ENCODE data around the gene MYEF2.

Gene MYEF2

DNA sequence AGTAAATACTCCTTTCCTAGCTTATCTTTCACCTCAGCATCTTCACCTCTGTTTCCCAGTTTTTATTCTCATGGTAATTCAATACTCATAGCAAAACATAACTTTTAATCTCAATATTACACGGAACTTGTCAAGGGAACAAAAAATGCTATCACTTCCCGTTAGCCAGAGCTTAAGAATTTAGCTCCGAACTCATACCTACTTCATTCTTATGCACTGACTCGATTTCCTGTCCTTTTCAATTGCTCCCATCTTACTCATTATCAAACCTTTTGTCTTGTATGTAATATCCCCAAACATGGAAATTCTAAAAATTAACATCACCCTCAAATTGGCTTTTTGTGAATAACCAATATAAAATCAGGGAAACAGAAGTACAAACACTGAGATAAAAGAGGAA is 28.2 kb downstream of the MYEF2 start:
- H3K4me3 ChIP-seq (replicated peaks; ENCODE audit: low read depth, low read length), result no peak overlapping the region
- TF ChIP-seq, protein P1, sequence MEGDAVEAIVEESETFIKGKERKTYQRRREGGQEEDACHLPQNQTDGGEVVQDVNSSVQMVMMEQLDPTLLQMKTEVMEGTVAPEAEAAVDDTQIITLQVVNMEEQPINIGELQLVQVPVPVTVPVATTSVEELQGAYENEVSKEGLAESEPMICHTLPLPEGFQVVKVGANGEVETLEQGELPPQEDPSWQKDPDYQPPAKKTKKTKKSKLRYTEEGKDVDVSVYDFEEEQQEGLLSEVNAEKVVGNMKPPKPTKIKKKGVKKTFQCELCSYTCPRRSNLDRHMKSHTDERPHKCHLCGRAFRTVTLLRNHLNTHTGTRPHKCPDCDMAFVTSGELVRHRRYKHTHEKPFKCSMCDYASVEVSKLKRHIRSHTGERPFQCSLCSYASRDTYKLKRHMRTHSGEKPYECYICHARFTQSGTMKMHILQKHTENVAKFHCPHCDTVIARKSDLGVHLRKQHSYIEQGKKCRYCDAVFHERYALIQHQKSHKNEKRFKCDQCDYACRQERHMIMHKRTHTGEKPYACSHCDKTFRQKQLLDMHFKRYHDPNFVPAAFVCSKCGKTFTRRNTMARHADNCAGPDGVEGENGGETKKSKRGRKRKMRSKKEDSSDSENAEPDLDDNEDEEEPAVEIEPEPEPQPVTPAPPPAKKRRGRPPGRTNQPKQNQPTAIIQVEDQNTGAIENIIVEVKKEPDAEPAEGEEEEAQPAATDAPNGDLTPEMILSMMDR (IDR thresholded peaks at IDR 0.05; ENCODE audit: low read length, missing control alignments), result no peak
- peak; percentile 81 for DNase-seq (ENCODE audit: low read depth)

DNA sequence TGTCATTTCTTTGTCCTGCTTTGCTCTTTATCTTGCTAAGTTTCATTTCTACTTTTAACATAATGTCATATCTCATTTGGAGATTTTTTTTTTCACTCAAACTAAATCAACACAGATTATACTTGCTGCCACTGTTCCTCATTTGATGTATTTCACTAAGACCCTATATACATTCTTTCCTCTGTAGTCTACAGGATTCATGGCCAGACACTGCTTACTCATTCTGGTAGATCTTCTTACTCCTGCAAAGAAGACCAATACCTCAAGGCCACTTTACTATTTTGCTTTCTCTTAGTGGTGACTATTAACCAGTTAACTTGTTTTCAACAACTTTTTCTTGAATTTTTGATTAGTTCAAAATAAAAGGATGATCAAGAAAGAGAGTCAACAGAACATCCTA is 30.7 kb downstream of the MYEF2 start:
- TF ChIP-seq, protein P1 (IDR thresholded peaks at IDR 0.05; ENCODE audit: low read length, missing control alignments), result no peak
- DNase-seq (ENCODE audit: low read depth), result no peak
- no peak overlapping the region for H3K4me3 ChIP-seq (replicated peaks; ENCODE audit: low read depth, low read length)

DNA sequence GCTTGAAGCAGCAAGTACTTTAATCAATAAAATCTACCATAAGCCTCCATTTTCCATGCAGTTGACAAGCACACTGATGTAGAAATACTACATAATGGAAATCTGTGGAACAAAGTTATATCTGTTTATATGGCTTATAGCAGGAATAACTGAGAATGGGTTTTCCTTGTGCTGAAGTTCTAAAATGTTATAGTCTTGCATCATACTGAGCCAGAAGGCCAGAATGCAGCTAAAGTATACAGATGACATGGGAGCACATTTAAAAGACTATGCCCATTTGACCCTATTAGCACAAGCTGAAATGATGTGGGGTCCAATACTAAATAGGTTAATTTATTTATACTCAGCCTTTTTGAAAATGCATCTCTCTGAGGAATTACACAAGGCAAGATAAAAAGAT is 32.2 kb downstream of the MYEF2 start:
- TF ChIP-seq, protein P1 (IDR thresholded peaks at IDR 0.05; ENCODE audit: low read length, missing control alignments), result no peak
- DNase-seq (ENCODE audit: low read depth), result no peak
- H3K4me3 ChIP-seq (replicated peaks; ENCODE audit: low read depth, low read length), result no peak overlapping the region

- TF ChIP-seq, protein P1 (IDR thresholded peaks at IDR 0.05; ENCODE audit: low read length, missing control alignments), result no peak
- H3K4me3 ChIP-seq (replicated peaks; ENCODE audit: low read depth, low read length), result no peak overlapping the region
- DNase-seq (ENCODE audit: low read depth), result peak; percentile 4
Observed at GRCh38 chr15:48144889-48145288, 33.2 kb downstream of the MYEF2 start.

- TF ChIP-seq, protein P1 (IDR thresholded peaks at IDR 0.05; ENCODE audit: low read length, missing control alignments), result no peak
- H3K4me3 ChIP-seq (replicated peaks; ENCODE audit: low read depth, low read length), result no peak overlapping the region
- DNase-seq (ENCODE audit: low read depth), result no peak
Observed at GRCh38 chr15:48143856-48144255, 34.2 kb downstream of the MYEF2 start.

DNA sequence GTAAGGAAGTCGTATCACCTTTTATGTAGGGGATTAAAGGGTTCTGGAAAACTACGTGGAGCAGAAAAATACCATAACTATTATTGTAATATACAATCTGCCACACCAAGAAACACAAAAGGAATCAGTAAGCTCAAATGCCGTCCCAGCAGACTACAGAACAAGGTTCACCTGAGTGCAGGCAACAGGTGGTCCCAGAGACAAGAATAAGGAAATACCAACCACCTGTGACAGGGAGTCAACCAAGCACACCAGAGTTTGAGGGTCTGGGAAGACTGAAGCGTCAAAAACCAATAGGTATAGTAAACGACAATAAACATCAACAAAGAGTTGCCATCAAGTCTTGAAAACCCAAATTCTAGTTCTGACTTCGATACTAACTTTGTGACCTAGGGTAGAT is 45.2 kb downstream of the MYEF2 start:
- no peak for DNase-seq (ENCODE audit: low read depth)
- TF ChIP-seq, protein P1 (IDR thresholded peaks at IDR 0.05; ENCODE audit: low read length, missing control alignments), result no peak
- no peak overlapping the region for H3K4me3 ChIP-seq (replicated peaks; ENCODE audit: low read depth, low read length)

- TF ChIP-seq, protein P1 (IDR thresholded peaks at IDR 0.05; ENCODE audit: low read length, missing control alignments), result no peak
- DNase-seq (ENCODE audit: low read depth), result no peak
- H3K4me3 ChIP-seq (replicated peaks; ENCODE audit: low read depth, low read length), result no peak overlapping the region
Observed at GRCh38 chr15:48131324-48131723, 46.8 kb downstream of the MYEF2 start.
